HEK293T (cell line): ENCODE results near the gene FLNB.

ENCODE experiments used
- ARNT ChIP-seq: fragments of 450-650 bp; IDR thresholded peaks from 2 replicates; pipeline ENCODE4 v1.6.1; 2017; ENCODE audit warnings: mild to moderate bottlenecking
- BHLHE40 ChIP-seq: fragments of 450-650 bp; IDR thresholded peaks from 2 replicates; pipeline ENCODE4 v1.6.1; 2016; ENCODE audit warnings: mild to moderate bottlenecking, moderate library complexity, borderline replicate concordance
- FOXA1 ChIP-seq: fragments of 450-650 bp; IDR thresholded peaks from 2 replicates; pipeline ENCODE4 v1.6.1; 2016; ENCODE audit warnings: mild to moderate bottlenecking
- FOXK2 ChIP-seq: fragments of 450-650 bp; IDR thresholded peaks from 2 replicates; pipeline ENCODE4 v1.6.1; 2016; ENCODE audit warnings: mild to moderate bottlenecking
- HDGF ChIP-seq: fragments of 450-650 bp; IDR thresholded peaks from 2 replicates; pipeline ENCODE4 v1.6.1; 2017; ENCODE audit warnings: antibody characterized with exemption, borderline replicate concordance
- L3MBTL2 ChIP-seq: fragments of 450-650 bp; conservative IDR thresholded peaks from 2 replicates; pipeline ENCODE4 v1.6.1; 2016; ENCODE audit warnings: mild to moderate bottlenecking
- LEF1 ChIP-seq: fragments of 450-650 bp; IDR thresholded peaks from 2 replicates; pipeline ENCODE4 v1.6.1; 2017; ENCODE audit warnings: mild to moderate bottlenecking, borderline replicate concordance
- NFRKB ChIP-seq: fragments of 450-650 bp; IDR thresholded peaks from 2 replicates; pipeline ENCODE4 v1.6.1; 2016; ENCODE audit warnings: mild to moderate bottlenecking, moderate library complexity
- SP1 ChIP-seq: fragments of 450-650 bp; IDR thresholded peaks from 2 replicates; pipeline ENCODE4 v1.6.1; 2017
- TARDBP ChIP-seq: fragments of 450-650 bp; IDR thresholded peaks from 2 replicates; pipeline ENCODE4 v1.6.1; 2016

DNA sequence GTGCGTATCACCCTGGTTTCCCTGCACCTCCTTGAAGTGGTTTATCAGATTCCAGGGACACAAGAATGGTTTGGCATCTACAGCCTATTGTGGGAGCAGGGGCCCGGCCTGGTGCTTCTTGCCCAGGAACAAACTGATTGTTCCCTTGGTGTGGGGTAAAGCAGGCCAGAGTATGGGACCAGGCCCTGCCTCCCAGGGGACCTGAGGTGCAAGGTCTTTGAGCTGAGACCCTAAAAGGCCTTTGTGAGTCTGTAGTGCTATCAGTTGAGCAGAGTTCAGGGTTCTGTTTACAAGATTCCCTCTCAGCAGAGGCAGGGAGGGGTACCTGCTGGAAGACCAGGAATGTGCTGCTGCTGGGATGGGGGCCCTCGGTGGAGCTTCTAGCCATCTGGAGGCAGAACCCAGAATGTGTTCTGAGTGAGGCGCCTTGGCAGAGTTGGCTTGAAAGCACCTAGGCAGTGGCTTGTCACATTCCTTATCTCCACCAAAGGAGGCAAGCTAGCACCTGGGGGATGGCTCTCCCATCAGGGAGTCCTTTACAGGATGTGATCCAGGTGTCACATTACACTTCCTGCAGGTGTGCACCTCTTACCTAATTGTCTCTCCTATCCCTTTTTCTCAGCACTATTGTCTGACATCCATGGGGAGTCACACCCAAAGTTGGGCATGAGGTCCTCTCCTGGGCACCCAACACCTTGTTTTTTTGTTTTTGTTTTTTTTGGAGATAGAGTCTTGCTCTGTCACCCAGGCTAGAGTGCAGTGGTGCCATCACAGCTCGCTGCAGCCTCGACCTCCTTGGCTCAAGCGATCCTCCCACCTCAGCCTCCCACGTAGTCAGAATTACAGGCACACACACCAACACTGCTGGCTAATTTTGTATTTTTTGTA is 13.1 kb downstream of the FLNB start:
- TF ChIP-seq NFRKB (no peak), SP1 (no peak), FOXA1 (no peak), L3MBTL2 (no peak), FOXK2 (no peak), BHLHE40 (no peak), ARNT (no peak), LEF1 (no peak), HDGF (no peak), TARDBP (no peak)
